ENCODE measurements around the gene PPIA.

- TF ChIP-seq CTCF (IDR thresholded peaks at IDR 0.05) (no peak), POLR2AphosphoS5 (IDR thresholded peaks at IDR 0.05) (no peak)
Observed at GRCh38 chr7:44782460-44782859, 14.0 kb upstream of the PPIA start.

Data from suprapubic skin (tissue), 3 donors.